HepG2 (cell line): ENCODE results near the gene FBXO2. TPM values are rescaled to one million over a fixed set of nuclear protein-coding genes. Genes with fewer than 3 reads are reported as not detected.

ENCODE experiments used
- ATAC-seq: fragments of 200-7000 bp; cut with Tn5 transposase; 3 replicates; pipeline ENCODE4 v1.9.1; 2020; ENCODE audit warnings: mild to moderate bottlenecking, moderate library complexity
- BruUV-seq: library from RNA; stranded (reverse); fragments of 400-500 nt; replicated peaks from 2 replicates; lab custom pipeline; 2021; lab: Mats Ljungman, UMichigan
- CTCF ChIA-PET: fragments of 300-600 bp; formaldehyde crosslinking; extraction: SDS; loops from one replicate; lab custom pipeline; 2021; ENCODE audit warnings: low total read pairs, inconsistent platforms, low intra/inter-chr PET ratio; lab: Yijun Ruan, JAX
- POLR2A ChIA-PET: fragments of 350-600 bp; sonication (Branson Sonifier 250); formaldehyde crosslinking; loops from one replicate; lab custom pipeline; 2020; ENCODE audit warnings: antibody characterized with exemption, inconsistent platforms; lab: Yijun Ruan, JAX
- DNase-seq: peaks from one replicate; pipeline ENCODE4 v3.0.0-alpha.2; 2015; ENCODE audit warnings: low spot score
- FAIRE-seq: peaks from 3 replicates; lab custom pipeline; 2011; peaks lifted over from hg19 to GRCh38; lab: Jason Lieb, UNC
- H2AFZ ChIP-seq: one replicate; pipeline ENCODE4 v1.6.1; 2011; ENCODE audit warnings: low read length, inconsistent platforms
- H3K27ac ChIP-seq: fragments of 300-600 bp; 3 replicates; pipeline ENCODE4 v1.8.0; 2011; ENCODE audit warnings: mixed run types, mild to moderate bottlenecking, mixed read lengths, low read length, inconsistent platforms; ENCODE audit not compliant: insufficient read depth; ENCODE audit errors: extremely low read length
- H3K27me3 ChIP-seq, 2 experiments: fragments of 200-600 bp in 1 of 2; 2 replicates in 1 of 2; 3 replicates in 1 of 2; pipeline versions ENCODE4 v1.6.0 to v1.8.0; 2011; ENCODE audit warnings: low read length in 2 of 2, mild to moderate bottlenecking in 2 of 2, moderate library complexity in 2 of 2, inconsistent platforms in 1 of 2; ENCODE audit not compliant: insufficient read depth in 2 of 2, control insufficient read depth in 1 of 2
- H3K36me3 ChIP-seq, 2 experiments: fragments of 200-600 bp in 1 of 2; replicated peaks in 1 of 2; 2 replicates in 1 of 2; 3 replicates in 1 of 2; pipeline versions ENCODE4 v1.5.1 to v1.8.0; 2011; ENCODE audit warnings: low read length in 2 of 2, inconsistent platforms in 1 of 2; ENCODE audit not compliant: insufficient read depth in 2 of 2, control insufficient read depth in 1 of 2
- H3K4me1 ChIP-seq: 2 replicates; pipeline ENCODE4 v1.5.1; 2012; ENCODE audit warnings: low read length, inconsistent platforms; ENCODE audit not compliant: insufficient read depth
- H3K4me2 ChIP-seq: 2 replicates; pipeline ENCODE4 v1.6.0; 2011; ENCODE audit warnings: low read depth, low read length, inconsistent platforms
- H3K4me3 ChIP-seq, 3 experiments: fragments of 200-600 bp in 1 of 3; sonication (generic), shearing (Covaris generic) in 1 of 3; replicated peaks in 1 of 3; 2 replicates each; pipeline ENCODE4 v1.5.1; 2011 to 2016; ENCODE audit warnings: low read length in 3 of 3, inconsistent platforms in 2 of 3, low read depth in 2 of 3, mild to moderate bottlenecking in 2 of 3, control low read depth in 1 of 3, mixed read lengths in 1 of 3; ENCODE audit not compliant: insufficient read depth in 1 of 3
- H3K79me2 ChIP-seq: one replicate; pipeline ENCODE4 v1.6.1; 2011; ENCODE audit warnings: low read length, inconsistent platforms; ENCODE audit not compliant: insufficient read depth
- H3K9ac ChIP-seq: 2 replicates; pipeline ENCODE4 v1.6.0; 2011; ENCODE audit warnings: mild to moderate bottlenecking, low read depth, low read length, inconsistent platforms; ENCODE audit not compliant: insufficient read depth
- H3K9me3 ChIP-seq: 2 replicates; pipeline ENCODE4 v1.5.1; 2012; ENCODE audit warnings: mild to moderate bottlenecking, low read length
- H4K20me1 ChIP-seq: 2 replicates; pipeline ENCODE4 v1.6.0; 2011; ENCODE audit warnings: inconsistent platforms, mild to moderate bottlenecking, low read length, moderate library complexity; ENCODE audit not compliant: insufficient read depth
- AGO2 ChIP-seq: fragments of 200-400 bp; formaldehyde crosslinking; optimal IDR thresholded peaks from 2 replicates; pipeline ENCODE3; 2017; ENCODE audit warnings: mild to moderate bottlenecking, low read depth, low read length, moderate library complexity
- LBX2 ChIP-seq: sonication (generic); formaldehyde crosslinking; IDR thresholded peaks from 2 replicates; pipeline ENCODE4 v1.5.0; 2020; ENCODE audit warnings: missing genetic modification reagents, mild to moderate bottlenecking, borderline replicate concordance
- MXD3 ChIP-seq: IDR thresholded peaks from 2 replicates; pipeline ENCODE4 v1.6.1; 2016; ENCODE audit warnings: mild to moderate bottlenecking, missing biosample characterization, missing genetic modification reagents
- SKI ChIP-seq: fragments of 450-650 bp; IDR thresholded peaks from one replicate; pipeline ENCODE4 v1.6.1; 2018; ENCODE audit warnings: mild to moderate bottlenecking; ENCODE audit not compliant: partially characterized antibody
- ZNF687 ChIP-seq: sonication (generic); formaldehyde crosslinking; IDR thresholded peaks from 2 replicates; pipeline ENCODE4 v1.5.1; 2020; ENCODE audit warnings: mild to moderate bottlenecking, missing genetic modification reagents, moderate library complexity
- WGBS: methylation state at CpG from one replicate; pipeline ENCODE4 v1.1.6; 2017; ENCODE audit warnings: low lambda C conversion rate; 5-methylcytosine and 5-hydroxymethylcytosine counted together
- in situ Hi-C: cut with HindIII; loops from 2 replicates; pipeline ENCODE4 v1.10.0; 2017; ENCODE audit warnings: low pct_unique_long_range_greater_than_20kb; ENCODE audit not compliant: extremely low pct_ligation_motif_present
- intact Hi-C: fragments of 100-400 bp; cut with micrococcal nuclease; formaldehyde crosslinking; loops from one replicate; pipeline ENCODE4 v1.10.0; 2022; ENCODE audit not compliant: unreplicated experiment
- polyA plus RNA-seq, 8 experiments: library from polyadenylated mRNA; depleted of rRNA in 3 of 8; stranded (reverse) in 7 of 8; unstranded in 1 of 8; fragments of >200 nt; fragmentation: Illumina TruSeq in 4 of 8; extraction: Trizol in 4 of 8; gene quantifications; 2 replicates each; pipeline versions ENCODE4 v1.2.1 to v1.2.3, GENCODE V29; 2011 to 2016; ENCODE audit warnings: low read depth in 4 of 8, missing spikeins in 1 of 8, mixed read lengths in 1 of 8; ENCODE audit not compliant: insufficient read depth in 1 of 8
- total RNA-seq, 5 experiments: library from RNA; depleted of rRNA; stranded (reverse); fragments of >200 nt; fragmentation: Illumina TruSeq; extraction: Trizol; gene quantifications; 2 replicates each; pipeline ENCODE4 v1.2.3, GENCODE V29; 2016; ENCODE audit warnings: low read depth in 1 of 5
- TF ChIP-seq, protein P1 (sequence below): sonication (generic); formaldehyde crosslinking; IDR thresholded peaks from 2 replicates; pipeline ENCODE4 v1.4.0; 2020; ENCODE audit warnings: mild to moderate bottlenecking, missing genetic modification reagents

The FBXO2 gene
- total and polyA plus RNA-seq, 2 of the 13 experiments (the other 11 are each of a cell fraction or from before 2014, with no cell fraction given) = 79.3 to 112 TPM

- no TSS peak for BruUV-seq
- no peaks in the 10 kb centered on the region for H3K9me3 ChIP-seq
- POLR2A ChIA-PET = no interaction called here
- H2AFZ ChIP-seq = no peak overlapping the region
- H3K4me3 ChIP-seq = no peak overlapping the region
- TF ChIP-seq AGO2 (peak; percentile 60), ZNF687 (CRISPR knock-in tag) (peak; percentile 19; the same call in 1 of the 2 replicates), LBX2 (no peak), MXD3 (no peak), SKI (no peak)
- TF ChIP-seq, protein P1, sequence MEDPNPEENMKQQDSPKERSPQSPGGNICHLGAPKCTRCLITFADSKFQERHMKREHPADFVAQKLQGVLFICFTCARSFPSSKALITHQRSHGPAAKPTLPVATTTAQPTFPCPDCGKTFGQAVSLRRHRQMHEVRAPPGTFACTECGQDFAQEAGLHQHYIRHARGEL = no peak
- peaks cover 1 to 7% of the 10 kb centered on the region in 2 experiments; a peak in 4 of 5 replicates for H3K36me3 ChIP-seq
- no peak overlapping the region for H3K9ac ChIP-seq
- no peak for DNase-seq
- no peaks in the 10 kb centered on the region for H3K27me3 ChIP-seq
- no peak overlapping the region for H3K27ac ChIP-seq
- no peak overlapping the region for H3K4me2 ChIP-seq
- no peak for FAIRE-seq
- H3K4me1 ChIP-seq = peaks cover 45% of the 10 kb centered on the region
- H4K20me1 ChIP-seq = no peaks in the 10 kb centered on the region
- WGBS = no CpG with 5 or more reads among the region's 14 CpGs
- in situ Hi-C loops (no loop called here), intact Hi-C loops (no loop called here)
- no peaks in the 10 kb centered on the region for H3K79me2 ChIP-seq
- ATAC-seq = no peak
- CTCF ChIA-PET = no interaction called here
Observed at GRCh38 chr1:11668516-11668915, 14.3 kb upstream of the FBXO2 start.
